IMR-90 (cell line): ENCODE measurements around the gene ABHD15. TPM values are rescaled to one million over a fixed set of nuclear protein-coding genes. Genes with fewer than 3 reads are reported as not detected.

ENCODE experiments used
- ATAC-seq: fragments of 200-7000 bp; cut with Tn5 transposase; 2 replicates; pipeline ENCODE4 v1.9.1; 2020; ENCODE audit warnings: low read depth, mild to moderate bottlenecking, moderate library complexity
- BruUV-seq: library from RNA; stranded (reverse); fragments of 400-500 nt; replicated peaks from 2 replicates; lab custom pipeline; 2021; lab: Mats Ljungman, UMichigan
- CTCF ChIA-PET: fragments of 300-600 bp; formaldehyde crosslinking; extraction: SDS; loops from one replicate; lab custom pipeline; 2021; ENCODE audit warnings: antibody characterized with exemption; lab: Yijun Ruan, JAX
- POLR2A ChIA-PET: fragments of 300-600 bp; sonication (Branson Sonifier 250); formaldehyde crosslinking; loops from one replicate; lab custom pipeline; 2022; ENCODE audit warnings: antibody characterized with exemption; ENCODE audit not compliant: unreplicated experiment; lab: Charles Lee
- DNase-seq: peaks from one replicate; pipeline ENCODE4 v3.0.0; 2013
- H2AFZ ChIP-seq: replicated peaks from 2 replicates; pipeline ENCODE3; 2013; ENCODE audit warnings: low read length, mild to moderate bottlenecking; ENCODE audit not compliant: poor library complexity
- H2AK5ac ChIP-seq: 2 replicates; pipeline ENCODE4 v1.6.1; 2013; ENCODE audit warnings: low read depth, low read length, inconsistent platforms
- H2AK9ac ChIP-seq: replicated peaks from 2 replicates; pipeline ENCODE3; 2013; ENCODE audit warnings: mild to moderate bottlenecking, low read depth, low read length, moderate library complexity; ENCODE audit not compliant: poor library complexity
- H2BK120ac ChIP-seq: 2 replicates; pipeline ENCODE4 v1.6.1; 2013; ENCODE audit warnings: low read depth, low read length, inconsistent platforms
- H2BK15ac ChIP-seq: 3 replicates; pipeline ENCODE4 v1.6.1; 2013; ENCODE audit warnings: low read depth, low read length, inconsistent platforms
- H2BK20ac ChIP-seq: 2 replicates; pipeline ENCODE4 v1.6.1; 2013; ENCODE audit warnings: low read depth, mild to moderate bottlenecking, inconsistent platforms, low read length, moderate library complexity
- H2BK5ac ChIP-seq: 2 replicates; pipeline ENCODE4 v1.6.1; 2013; ENCODE audit warnings: mild to moderate bottlenecking, low read depth, low read length, inconsistent platforms; ENCODE audit not compliant: poor library complexity, severe bottlenecking
- H3K14ac ChIP-seq: replicated peaks from 2 replicates; pipeline ENCODE4 v1.6.1; 2013; ENCODE audit warnings: low read depth, low read length, inconsistent platforms
- H3K18ac ChIP-seq: 2 replicates; pipeline ENCODE4 v1.6.1; 2013; ENCODE audit warnings: low read depth, low read length, control low read depth
- H3K23ac ChIP-seq: 2 replicates; pipeline ENCODE4 v1.6.1; 2013; ENCODE audit warnings: low read depth, low read length, inconsistent platforms
- H3K27ac ChIP-seq: 2 replicates; pipeline ENCODE4 v1.5.1; 2013; ENCODE audit warnings: mild to moderate bottlenecking, control low read depth, low read length; ENCODE audit not compliant: insufficient read depth
- H3K27me3 ChIP-seq: 2 replicates; pipeline ENCODE4 v1.6.1; 2013; ENCODE audit warnings: low read length; ENCODE audit not compliant: control insufficient read depth, insufficient read depth
- H3K36me3 ChIP-seq: 2 replicates; pipeline ENCODE4 v1.6.1; 2013; ENCODE audit warnings: low read length, mixed read lengths; ENCODE audit not compliant: control insufficient read depth, insufficient read depth
- H3K4ac ChIP-seq: 2 replicates; pipeline ENCODE4 v1.6.1; 2013; ENCODE audit warnings: low read depth, low read length, inconsistent platforms
- H3K4me1 ChIP-seq: 2 replicates; pipeline ENCODE4 v1.6.1; 2013; ENCODE audit warnings: low read length, mixed read lengths; ENCODE audit not compliant: control insufficient read depth, insufficient read depth
- H3K4me2 ChIP-seq: 2 replicates; pipeline ENCODE4 v1.6.1; 2013; ENCODE audit warnings: low read depth, mild to moderate bottlenecking, control low read depth, low read length, moderate library complexity
- H3K4me3 ChIP-seq: 2 replicates; pipeline ENCODE4 v1.5.1; 2013; ENCODE audit warnings: low read depth, mild to moderate bottlenecking, control low read depth, low read length, moderate library complexity; ENCODE audit not compliant: insufficient read depth
- H3K56ac ChIP-seq: 2 replicates; pipeline ENCODE4 v1.6.1; 2013; ENCODE audit warnings: low read length, inconsistent platforms; ENCODE audit not compliant: insufficient read depth; ENCODE audit errors: extremely low read depth
- H3K79me1 ChIP-seq, 2 experiments: 2 replicates each; pipeline ENCODE4 v1.6.1; 2013; ENCODE audit warnings: low read length in 2 of 2, inconsistent platforms in 1 of 2, low read depth in 1 of 2
- H3K9ac ChIP-seq: 2 replicates; pipeline ENCODE4 v1.6.1; 2013; ENCODE audit warnings: low read depth, low read length, control low read depth
- H3K9me1 ChIP-seq: 2 replicates; pipeline ENCODE4 v1.6.1; 2013; ENCODE audit warnings: low read length, inconsistent platforms; ENCODE audit not compliant: insufficient read depth
- H3K9me3 ChIP-seq: 2 replicates; pipeline ENCODE4 v1.6.1; 2013; ENCODE audit warnings: low read length; ENCODE audit not compliant: control insufficient read depth, insufficient read depth
- H4K20me1 ChIP-seq: 2 replicates; pipeline ENCODE4 v1.6.1; 2013; ENCODE audit warnings: low read length, inconsistent platforms; ENCODE audit not compliant: insufficient read depth
- H4K5ac ChIP-seq: 2 replicates; pipeline ENCODE4 v1.6.1; 2013; ENCODE audit warnings: mild to moderate bottlenecking, low read depth, low read length, control low read depth
- H4K8ac ChIP-seq, 2 experiments: 2 replicates each; pipeline ENCODE4 v1.6.1; 2013; ENCODE audit warnings: low read depth in 2 of 2, low read length in 2 of 2, control low read depth in 1 of 2, inconsistent platforms in 1 of 2
- H4K91ac ChIP-seq: 2 replicates; pipeline ENCODE4 v1.6.1; 2013; ENCODE audit warnings: low read depth, low read length, inconsistent platforms; ENCODE audit not compliant: insufficient read depth
- CHD1 ChIP-seq: IDR thresholded peaks from 2 replicates; pipeline ENCODE4 v1.6.1; 2012; ENCODE audit warnings: low read depth, low read length, improper control_type of control experiment
- POLR2A ChIP-seq: IDR thresholded peaks from 2 replicates; pipeline ENCODE4 v1.6.1; 2012; ENCODE audit warnings: mild to moderate bottlenecking, low read depth, low read length
- RAD21 ChIP-seq: IDR thresholded peaks from 2 replicates; pipeline ENCODE4 v1.6.1; 2012; ENCODE audit warnings: low read length, improper control_type of control experiment
- RCOR1 ChIP-seq: IDR thresholded peaks from 2 replicates; pipeline ENCODE4 v1.6.1; 2012; ENCODE audit warnings: mild to moderate bottlenecking, low read length, improper control_type of control experiment; ENCODE audit not compliant: insufficient replicate concordance
- RFX5 ChIP-seq: IDR thresholded peaks from 2 replicates; pipeline ENCODE4 v1.8.0; 2012; ENCODE audit warnings: low read depth, mild to moderate bottlenecking, low read length, moderate library complexity
- WGBS, 2 experiments: methylation state at CpG; one replicate each; pipeline versions ENCODE4 v1.1.5 to v1.1.7; 2013; ENCODE audit warnings: missing lambda C conversion rate in 2 of 2; ENCODE audit not compliant: insufficient read length in 1 of 2; ENCODE audit errors: extremely low coverage in 2 of 2; 5-methylcytosine and 5-hydroxymethylcytosine counted together
- dilution Hi-C: fragments of 300-500 bp; cut with HindIII; formaldehyde crosslinking; loops from one replicate; pipeline ENCODE4 v1.14.3; 2018; ENCODE audit warnings: low sequenced_read_pairs; ENCODE audit not compliant: unreplicated experiment
- in situ Hi-C: fragments of 300-500 bp; cut with MboI; formaldehyde crosslinking; loops from 3 replicates; pipeline ENCODE4 v1.14.3; 2019; ENCODE audit warnings: low sequenced_read_pairs, inconsistent platforms, mixed read lengths
- intact Hi-C: fragments of 100-400 bp; cut with micrococcal nuclease; formaldehyde crosslinking; loops from 2 replicates; pipeline ENCODE4 v1.10.0; 2022
- polyA plus RNA-seq, 3 experiments: library from polyadenylated mRNA; depleted of rRNA; stranded (reverse); fragments of >200 nt; gene quantifications; 2 replicates each; pipeline ENCODE4 v1.2.3, GENCODE V29; 2012; ENCODE audit warnings: low replicate concordance in 1 of 3
- total RNA-seq: library from RNA; depleted of rRNA; stranded (reverse); fragments of >200 nt; gene quantifications from 2 replicates; pipeline ENCODE4 v1.2.3, GENCODE V29; 2012

Gene ABHD15
- total and polyA plus RNA-seq, 2 of the 4 experiments (the other 2 are of a cell fraction) = 3.2 to 4.6 TPM

- 96% methylated on average over 16 of the region's 37 CpGs; no CpG with 5 or more reads in 1 of the 2 experiments for WGBS, 2 experiments
- H2BK120ac ChIP-seq = no peak overlapping the region
- no peaks in the 10 kb centered on the region for H3K27me3 ChIP-seq
- no peak overlapping the region for H2AK9ac ChIP-seq
- ATAC-seq (no peak), DNase-seq (no peak)
- H4K91ac ChIP-seq = no peak overlapping the region
- H3K4me3 ChIP-seq = no peak overlapping the region
- H3K23ac ChIP-seq = no peak overlapping the region
- H4K8ac ChIP-seq = no peak overlapping the region
- H2BK5ac ChIP-seq = no peak overlapping the region
- no peak overlapping the region for H2BK20ac ChIP-seq
- TF ChIP-seq POLR2A (no peak), RAD21 (no peak), RFX5 (no peak), CHD1 (no peak), RCOR1 (no peak)
- H3K4me1 ChIP-seq = peaks cover 8% of the 10 kb centered on the region; the same call in 1 of the 2 replicates
- peaks cover 0 to 36% of the 10 kb centered on the region in 2 experiments; a peak in 3 of 4 replicates for H3K79me1 ChIP-seq
- H3K14ac ChIP-seq = no peak overlapping the region
- H3K27ac ChIP-seq = no peak overlapping the region
- no peak overlapping the region for H3K56ac ChIP-seq
- BruUV-seq = no TSS peak
- no peaks in the 10 kb centered on the region; the same call in 1 of the 2 replicates for H3K9me1 ChIP-seq
- no peak overlapping the region for H2AK5ac ChIP-seq
- H4K20me1 ChIP-seq = peaks cover 7% of the 10 kb centered on the region
- no peak overlapping the region for H4K5ac ChIP-seq
- no peak overlapping the region for H2BK15ac ChIP-seq
- H3K4ac ChIP-seq = no peak overlapping the region
- peak overlapping the region; percentile 32 for H2AFZ ChIP-seq
- peaks cover 66% of the 10 kb centered on the region for H3K36me3 ChIP-seq
- H3K18ac ChIP-seq = no peak overlapping the region
- ChIA-PET POLR2A (interaction anchor here (0.5 kb wide), 1 partner anchor 1675 kb away, joined by 10 read pairs; no protein-coding TSS in a partner anchor), CTCF (interaction anchor here (1.5 kb wide), 1 partner anchor 206 kb away, joined by 3 read pairs; no protein-coding TSS in a partner anchor)
- no peaks in the 10 kb centered on the region for H3K9me3 ChIP-seq
- dilution Hi-C loops = no loop called here
- no peak overlapping the region for H3K9ac ChIP-seq
- in situ Hi-C loops = no loop called here
- intact Hi-C loops = no loop called here
- no peak overlapping the region for H3K4me2 ChIP-seq
Observed at GRCh38 chr17:29576214-29577000, 9.6 kb upstream of the ABHD15 start.
